IPS DF 6.9 (cell line): ENCODE results near the gene COG3.

ENCODE experiments used
- DNase-seq: peaks from one replicate; pipeline ENCODE4 v3.0.0-alpha.2; 2013; ENCODE audit warnings: low read depth, low spot score
- H3K27ac ChIP-seq: one replicate; pipeline ENCODE4 v1.5.1; 2013; ENCODE audit warnings: low read length, control low read depth
- H3K27me3 ChIP-seq: 2 replicates; pipeline ENCODE4 v1.6.1; 2013; ENCODE audit warnings: mild to moderate bottlenecking, low read length; ENCODE audit not compliant: control insufficient read depth, insufficient read depth
- H3K36me3 ChIP-seq: 2 replicates; pipeline ENCODE4 v1.6.1; 2013; ENCODE audit warnings: low read length; ENCODE audit not compliant: control insufficient read depth, insufficient read depth
- H3K4me1 ChIP-seq: 2 replicates; pipeline ENCODE4 v1.6.1; 2013; ENCODE audit warnings: low read length; ENCODE audit not compliant: control insufficient read depth, insufficient read depth
- H3K4me3 ChIP-seq: 2 replicates; pipeline ENCODE4 v1.5.1; 2013; ENCODE audit warnings: mild to moderate bottlenecking, low read length
- H3K9me3 ChIP-seq: 2 replicates; pipeline ENCODE4 v1.6.1; 2013; ENCODE audit warnings: low read length, inconsistent platforms; ENCODE audit not compliant: control insufficient read depth, insufficient read depth
- WGBS: extraction: QIAGEN DNeasy Blood & Tissue Kit; methylation state at CpG from one replicate; pipeline ENCODE4 v1.1.7; 2013; ENCODE audit warnings: mixed read lengths, missing lambda C conversion rate; ENCODE audit not compliant: insufficient read length, insufficient coverage; 5-methylcytosine and 5-hydroxymethylcytosine counted together

COG3 gene

GRCh38 chr13:45473627-45474026 is 8.9 kb downstream of the COG3 start:
- Histone ChIP-seq H3K27me3 (no peaks in the 10 kb centered on the region), H3K9me3 (no peaks in the 10 kb centered on the region), H3K4me3 (no peak overlapping the region), H3K36me3 (no peaks in the 10 kb centered on the region), H3K27ac (no peak overlapping the region), H3K4me1 (0 out of 2 replicates have a peak, but pooled peaks cover 1% of the 10 kb centered on the region)
- WGBS: no CpG with 5 or more reads among the region's 2 CpGs
- DNase-seq: no peak

GRCh38 chr13:45474584-45475454 is 10.1 kb downstream of the COG3 start:
- no peaks in the 10 kb centered on the region for H3K27me3 ChIP-seq
- H3K4me1 ChIP-seq: no peaks in the 10 kb centered on the region
- DNase-seq: no peak
- no peaks in the 10 kb centered on the region for H3K9me3 ChIP-seq
- no peak overlapping the region for H3K4me3 ChIP-seq
- no peaks in the 10 kb centered on the region for H3K36me3 ChIP-seq
- H3K27ac ChIP-seq: no peak overlapping the region
- WGBS: no CpG with 5 or more reads among the region's 3 CpGs

- Histone ChIP-seq H3K27ac (no peak overlapping the region), H3K4me1 (no peaks in the 10 kb centered on the region), H3K9me3 (no peaks in the 10 kb centered on the region), H3K27me3 (no peaks in the 10 kb centered on the region), H3K4me3 (no peak overlapping the region), H3K36me3 (no peaks in the 10 kb centered on the region; the same call in 1 of the 2 replicates)
- WGBS: no CpG with 5 or more reads among the region's 2 CpGs
- DNase-seq: no peak
Observed at GRCh38 chr13:45479661-45480060, 14.9 kb downstream of the COG3 start.

DNA sequence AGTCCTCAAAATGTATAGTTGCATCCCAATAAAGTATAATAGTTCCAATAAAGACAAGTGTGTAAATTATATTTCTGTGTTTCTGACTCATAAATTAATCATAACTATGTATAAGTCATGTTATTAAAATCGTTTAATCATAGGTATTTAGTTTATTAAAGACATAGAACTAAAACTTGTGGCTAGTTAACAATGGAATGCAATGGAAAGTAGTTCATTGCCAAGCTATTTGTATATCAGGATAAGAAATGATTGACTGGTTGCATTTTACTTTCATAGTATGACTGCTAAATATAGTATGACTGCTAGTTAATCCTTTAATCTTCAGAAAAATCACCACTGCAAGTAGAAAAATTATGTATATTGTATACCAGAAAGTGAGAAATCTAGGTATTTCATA is 16.9 kb downstream of the COG3 start:
- Histone ChIP-seq H3K9me3 (no peaks in the 10 kb centered on the region), H3K27me3 (no peaks in the 10 kb centered on the region), H3K4me3 (no peak overlapping the region), H3K27ac (no peak overlapping the region), H3K4me1 (no peaks in the 10 kb centered on the region), H3K36me3 (no peaks in the 10 kb centered on the region; the same call in 1 of the 2 replicates)
- WGBS: no CpG with 5 or more reads among the region's 1 CpG
- DNase-seq: no peak

- Histone ChIP-seq H3K4me1 (no peaks in the 10 kb centered on the region), H3K4me3 (no peak overlapping the region), H3K27me3 (no peaks in the 10 kb centered on the region), H3K27ac (no peak overlapping the region), H3K36me3 (no peaks in the 10 kb centered on the region; the same call in 1 of the 2 replicates), H3K9me3 (no peaks in the 10 kb centered on the region)
- DNase-seq: no peak
- no CpG with 5 or more reads among the region's 3 CpGs for WGBS
Observed at GRCh38 chr13:45482571-45483173, 17.9 kb downstream of the COG3 start.

DNA sequence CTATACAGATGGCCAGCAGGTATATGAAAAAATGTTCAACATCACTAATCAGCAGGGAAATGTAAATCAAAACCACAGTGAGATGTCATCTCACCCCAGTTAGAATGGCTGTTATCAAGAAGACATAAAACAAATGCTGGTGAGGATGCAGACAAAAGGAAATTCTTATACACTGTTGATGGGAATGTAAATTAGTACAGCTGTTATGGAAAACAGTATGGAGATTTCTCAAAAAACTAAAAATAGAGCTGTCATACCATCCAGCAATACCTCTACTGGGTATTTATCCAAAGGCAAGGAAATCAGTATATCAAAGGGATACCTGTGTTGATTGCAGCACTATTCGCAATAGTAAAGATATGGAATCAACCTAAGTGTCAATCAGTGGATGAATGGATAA is 22.9 kb downstream of the COG3 start:
- Histone ChIP-seq H3K36me3 (peaks cover 4% of the 10 kb centered on the region; the same call in 1 of the 2 replicates), H3K4me1 (no peaks in the 10 kb centered on the region), H3K9me3 (no peaks in the 10 kb centered on the region), H3K4me3 (no peak overlapping the region), H3K27me3 (no peaks in the 10 kb centered on the region), H3K27ac (no peak overlapping the region)
- WGBS: no CpG with 5 or more reads among the region's 1 CpG
- DNase-seq: no peak

- DNase-seq: no peak
- no peaks in the 10 kb centered on the region for H3K4me1 ChIP-seq
- H3K9me3 ChIP-seq: no peaks in the 10 kb centered on the region
- H3K27me3 ChIP-seq: no peaks in the 10 kb centered on the region
- WGBS: no CpG with 5 or more reads among the region's 1 CpG
- H3K36me3 ChIP-seq: peaks cover 4% of the 10 kb centered on the region; the same call in 1 of the 2 replicates
- no peak overlapping the region for H3K4me3 ChIP-seq
- H3K27ac ChIP-seq: no peak overlapping the region
Observed at GRCh38 chr13:45490068-45490467, 25.3 kb downstream of the COG3 start.

- no peaks in the 10 kb centered on the region for H3K4me1 ChIP-seq
- H3K9me3 ChIP-seq: no peaks in the 10 kb centered on the region
- H3K36me3 ChIP-seq: peaks cover 4% of the 10 kb centered on the region; the same call in 1 of the 2 replicates
- WGBS: no CpG with 5 or more reads among the region's 1 CpG
- no peak overlapping the region for H3K4me3 ChIP-seq
- H3K27ac ChIP-seq: no peak overlapping the region
- H3K27me3 ChIP-seq: no peaks in the 10 kb centered on the region
- no peak for DNase-seq
Observed at GRCh38 chr13:45492538-45492937, 27.8 kb downstream of the COG3 start.

DNA sequence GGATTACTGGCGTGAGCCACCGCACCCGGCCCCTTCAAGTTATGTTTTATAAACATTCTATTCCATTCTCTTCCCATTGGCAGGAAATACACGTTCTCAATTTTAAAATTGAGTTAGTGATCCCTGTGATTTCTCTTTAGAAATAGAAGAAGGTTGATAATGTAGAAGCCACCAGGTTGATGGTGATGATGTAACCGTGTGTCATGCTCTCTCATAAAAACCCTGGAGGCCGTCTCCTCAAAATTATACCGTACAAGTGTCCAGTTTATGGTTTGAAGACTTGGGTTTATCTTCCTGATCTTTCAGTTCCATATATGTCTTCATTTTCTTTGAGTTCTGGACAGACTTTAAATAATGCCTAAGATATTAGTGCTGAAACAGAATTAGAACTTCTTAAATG is 32.2 kb downstream of the COG3 start:
- Histone ChIP-seq H3K36me3 (peaks cover 1% of the 10 kb centered on the region; the same call in 1 of the 2 replicates), H3K4me3 (no peak overlapping the region), H3K27me3 (no peaks in the 10 kb centered on the region), H3K27ac (no peak overlapping the region), H3K9me3 (no peaks in the 10 kb centered on the region), H3K4me1 (no peaks in the 10 kb centered on the region)
- WGBS: no CpG with 5 or more reads among the region's 7 CpGs
- DNase-seq: no peak

- Histone ChIP-seq H3K4me1 (no peaks in the 10 kb centered on the region), H3K27me3 (no peaks in the 10 kb centered on the region), H3K4me3 (no peak overlapping the region), H3K9me3 (no peaks in the 10 kb centered on the region), H3K27ac (no peak overlapping the region), H3K36me3 (peaks cover 7% of the 10 kb centered on the region; the same call in 1 of the 2 replicates)
- no peak for DNase-seq
- no CpG with 5 or more reads among the region's 4 CpGs for WGBS
Observed at GRCh38 chr13:45500492-45501174, 35.9 kb downstream of the COG3 start.
